ENCODE data around the gene CD48. TPM values are rescaled to one million over a fixed set of nuclear protein-coding genes. Genes with fewer than 3 reads are reported as not detected.

Gene CD48
- total and polyA plus RNA-seq, 8 donors, result 0.37 to 5.1 (median 1.1) TPM

DNA sequence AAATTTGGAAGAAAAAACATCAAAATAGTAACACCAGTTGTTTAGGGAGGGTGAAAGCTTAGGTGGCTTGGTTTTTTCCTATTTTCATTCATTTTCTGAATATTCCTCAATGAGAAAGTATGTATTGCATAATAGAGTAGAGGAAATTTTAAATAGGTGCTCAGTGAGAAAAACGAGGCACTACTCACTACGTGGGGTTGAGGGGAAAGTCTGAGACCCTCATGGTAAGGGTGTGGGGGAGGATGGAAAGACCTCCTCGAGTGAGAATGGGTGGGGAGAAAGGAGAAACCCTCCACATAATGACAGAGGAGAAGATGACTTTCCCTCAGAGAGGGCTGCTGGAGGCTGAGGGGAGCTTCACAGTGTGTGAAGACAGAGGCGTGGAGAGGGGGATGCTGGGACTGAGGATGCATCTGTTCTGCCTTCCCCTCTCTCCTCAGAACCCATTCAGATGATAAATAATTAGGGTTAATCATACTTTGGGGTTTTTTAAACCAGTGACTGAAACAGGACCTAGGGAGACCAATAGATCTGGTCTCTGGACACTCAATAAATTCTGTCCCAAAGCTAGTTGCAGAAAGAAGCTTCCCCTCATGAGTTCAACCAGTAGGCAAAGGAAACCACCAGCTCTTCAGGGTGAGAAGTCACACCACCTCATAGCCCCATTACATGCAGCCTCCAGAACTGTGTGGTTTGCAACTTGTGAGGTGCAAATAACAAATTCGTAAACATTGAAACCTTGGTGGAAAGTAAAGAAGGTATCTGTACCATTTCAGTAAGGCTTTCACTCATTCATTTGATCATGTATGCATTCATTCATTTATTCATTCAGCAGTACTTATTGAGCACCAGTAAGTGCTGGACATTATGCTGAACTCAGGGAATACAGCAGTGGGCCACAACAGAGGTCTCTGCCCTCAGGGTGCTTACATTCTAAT lies 44.6 kb upstream of the CD48 start:
- no peak for FAIRE-seq
- no peaks in the 10 kb centered on the region for H3K4me1 ChIP-seq
- H3K4me3 ChIP-seq, result no peak overlapping the region
- intact Hi-C loops (cut with DNase I), result no loop called here
- H3K36me3 ChIP-seq, result no peaks in the 10 kb centered on the region
- H3K27ac ChIP-seq, result no peak overlapping the region
- no peaks in the 10 kb centered on the region for H3K27me3 ChIP-seq
- ATAC-seq, result no peak
- H3K9me3 ChIP-seq, result no peaks in the 10 kb centered on the region
- TF ChIP-seq, protein P1, sequence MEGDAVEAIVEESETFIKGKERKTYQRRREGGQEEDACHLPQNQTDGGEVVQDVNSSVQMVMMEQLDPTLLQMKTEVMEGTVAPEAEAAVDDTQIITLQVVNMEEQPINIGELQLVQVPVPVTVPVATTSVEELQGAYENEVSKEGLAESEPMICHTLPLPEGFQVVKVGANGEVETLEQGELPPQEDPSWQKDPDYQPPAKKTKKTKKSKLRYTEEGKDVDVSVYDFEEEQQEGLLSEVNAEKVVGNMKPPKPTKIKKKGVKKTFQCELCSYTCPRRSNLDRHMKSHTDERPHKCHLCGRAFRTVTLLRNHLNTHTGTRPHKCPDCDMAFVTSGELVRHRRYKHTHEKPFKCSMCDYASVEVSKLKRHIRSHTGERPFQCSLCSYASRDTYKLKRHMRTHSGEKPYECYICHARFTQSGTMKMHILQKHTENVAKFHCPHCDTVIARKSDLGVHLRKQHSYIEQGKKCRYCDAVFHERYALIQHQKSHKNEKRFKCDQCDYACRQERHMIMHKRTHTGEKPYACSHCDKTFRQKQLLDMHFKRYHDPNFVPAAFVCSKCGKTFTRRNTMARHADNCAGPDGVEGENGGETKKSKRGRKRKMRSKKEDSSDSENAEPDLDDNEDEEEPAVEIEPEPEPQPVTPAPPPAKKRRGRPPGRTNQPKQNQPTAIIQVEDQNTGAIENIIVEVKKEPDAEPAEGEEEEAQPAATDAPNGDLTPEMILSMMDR (IDR thresholded peaks at IDR 0.05), result no peak
- DNase-seq, result no peak
- 59 to 63% methylated on average over 5 of the region's 5 CpGs for WGBS, 2 donors

DNA sequence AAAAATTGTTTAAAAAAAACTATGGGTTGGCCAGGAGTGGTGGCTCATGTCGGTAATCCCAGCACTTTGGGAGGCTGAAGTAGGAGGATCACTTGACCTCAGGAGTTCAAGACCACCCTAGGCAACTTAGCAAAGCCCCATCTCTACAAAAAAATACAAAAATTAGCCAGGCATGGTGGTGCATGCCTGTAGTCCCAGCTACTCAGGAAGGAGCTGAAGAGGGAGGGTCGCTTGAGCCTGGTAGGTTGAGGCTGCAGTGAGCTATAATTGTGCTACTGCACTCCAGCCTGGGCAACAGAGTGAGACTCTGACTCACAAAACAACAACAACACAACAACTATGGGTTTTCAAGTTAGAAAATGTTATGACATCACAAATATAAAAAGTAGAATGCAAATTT lies 43.8 kb upstream of the CD48 start:
- DNase-seq, result no peak
- Histone ChIP-seq H3K27me3 (no peaks in the 10 kb centered on the region), H3K36me3 (no peaks in the 10 kb centered on the region), H3K27ac (no peak overlapping the region), H3K9me3 (no peaks in the 10 kb centered on the region), H3K4me3 (no peak overlapping the region), H3K4me1 (no peaks in the 10 kb centered on the region)
- 83 to 86% methylated on average over 2 of the region's 2 CpGs for WGBS, 2 donors
- no peak for FAIRE-seq
- ATAC-seq, result no peak
- TF ChIP-seq, protein P1 (IDR thresholded peaks at IDR 0.05), result no peak
- intact Hi-C loops (cut with DNase I), result no loop called here

DNA sequence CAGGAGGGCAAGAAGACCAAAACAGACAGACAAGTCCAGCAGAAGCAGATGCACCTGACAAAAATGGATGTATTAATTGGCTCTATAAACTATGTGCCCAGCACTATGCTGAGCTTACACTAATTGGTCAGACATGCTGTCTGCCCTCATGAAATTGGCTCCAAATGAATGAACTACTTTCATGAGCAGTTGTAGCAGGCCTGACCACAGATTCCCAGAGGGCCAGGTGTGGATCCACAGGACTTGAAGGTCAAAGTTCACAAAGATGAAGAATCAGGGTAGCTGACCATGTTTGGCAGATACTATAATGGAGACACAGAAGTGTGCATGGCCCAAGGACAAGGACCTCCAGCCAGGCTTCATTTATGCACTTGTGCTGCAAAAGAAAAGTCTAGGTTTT lies 42.0 kb upstream of the CD48 start:
- TF ChIP-seq, protein P1 (IDR thresholded peaks at IDR 0.05), result no peak
- DNase-seq (no peak), FAIRE-seq (no peak), ATAC-seq (no peak)
- Histone ChIP-seq H3K4me1 (no peaks in the 10 kb centered on the region), H3K36me3 (no peaks in the 10 kb centered on the region), H3K4me3 (no peak overlapping the region), H3K9me3 (no peaks in the 10 kb centered on the region), H3K27me3 (no peaks in the 10 kb centered on the region), H3K27ac (no peak overlapping the region)
- intact Hi-C loops (cut with DNase I), result no loop called here

DNA sequence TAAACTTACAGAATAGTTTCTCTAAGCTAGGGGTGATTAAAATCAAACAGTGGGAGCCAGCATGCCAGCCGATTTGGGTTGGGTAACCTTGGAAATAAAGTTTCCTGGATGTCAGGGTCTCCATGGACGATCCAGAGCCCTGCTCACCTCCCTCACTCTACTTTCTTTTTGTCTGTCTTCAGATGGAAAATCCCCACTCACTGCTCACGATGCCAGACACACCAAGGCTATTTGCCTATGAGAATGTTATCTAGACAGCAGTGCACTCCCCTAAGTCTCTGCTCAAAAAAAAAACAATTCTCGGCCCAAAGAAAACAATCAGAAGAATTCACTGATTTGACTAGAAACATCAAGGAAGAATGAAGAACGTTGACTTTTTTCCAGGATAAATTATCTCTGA lies 41.3 kb upstream of the CD48 start:
- Histone ChIP-seq H3K36me3 (no peaks in the 10 kb centered on the region), H3K27ac (no peak overlapping the region), H3K4me3 (no peak overlapping the region), H3K9me3 (no peaks in the 10 kb centered on the region), H3K4me1 (no peaks in the 10 kb centered on the region), H3K27me3 (no peaks in the 10 kb centered on the region)
- ATAC-seq (no peak), DNase-seq (no peak), FAIRE-seq (no peak)
- 16 to 22% methylated on average over 5 of the region's 5 CpGs for WGBS, 2 donors
- intact Hi-C loops (cut with DNase I), result no loop called here
- TF ChIP-seq, protein P1 (IDR thresholded peaks at IDR 0.05), result no peak

DNA sequence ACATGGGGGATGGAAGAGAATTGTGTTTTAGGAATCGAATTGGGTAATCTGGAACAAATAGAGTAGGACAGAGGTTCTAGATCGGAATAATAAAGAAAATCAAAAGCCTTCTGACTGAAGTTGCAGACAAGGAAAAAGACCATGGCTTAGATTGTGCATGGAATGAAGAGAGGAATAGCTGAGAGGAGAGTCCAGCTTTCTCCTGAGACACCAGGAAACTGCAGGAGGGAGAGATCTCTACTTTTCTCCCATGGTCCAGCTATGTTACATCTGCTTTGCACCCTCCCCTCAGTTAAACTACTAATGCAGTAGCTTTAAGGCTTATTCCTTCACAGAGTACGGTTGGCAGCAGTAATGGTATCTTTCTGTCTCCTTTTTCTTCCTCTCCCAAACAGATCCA lies 40.8 kb upstream of the CD48 start:
- FAIRE-seq (no peak), ATAC-seq (no peak), DNase-seq (no peak)
- TF ChIP-seq, protein P1 (IDR thresholded peaks at IDR 0.05), result no peak
- Histone ChIP-seq H3K4me1 (no peaks in the 10 kb centered on the region), H3K27ac (no peak overlapping the region), H3K36me3 (no peaks in the 10 kb centered on the region), H3K9me3 (no peaks in the 10 kb centered on the region), H3K27me3 (no peaks in the 10 kb centered on the region), H3K4me3 (no peak overlapping the region)
- WGBS, 2 donors, result 49 to 57% methylated on average over 3 of the region's 3 CpGs
- intact Hi-C loops (cut with DNase I), result no loop called here
